GM23338 (cell line): Measurements from ENCODE around the gene FAAH. TPM values are rescaled to one million over a fixed set of nuclear protein-coding genes. Genes with fewer than 3 reads are reported as not detected.

Source experiments
- ATAC-seq: fragments of 200-7000 bp; cut with Tn5 transposase; 3 replicates; pipeline ENCODE4 v1.9.1; 2020
- DNase-seq: peaks from one replicate; pipeline ENCODE4 v3.0.0-alpha.2; 2015; ENCODE audit warnings: low spot score
- H2AFZ ChIP-seq: fragments of 200-600 bp; sonication (generic); 2 replicates; pipeline ENCODE4 v1.8.0; 2016; ENCODE audit warnings: antibody characterized with exemption, mild to moderate bottlenecking, moderate library complexity
- H3F3A ChIP-seq: fragments of 200-600 bp; sonication (generic); replicated peaks from 2 replicates; pipeline ENCODE4 v1.8.0; 2017; ENCODE audit warnings: antibody characterized with exemption, mixed run types, low read depth
- H3K27ac ChIP-seq: fragments of 200-600 bp; sonication (generic); 2 replicates; pipeline ENCODE4 v1.6.1; 2016; ENCODE audit warnings: low read depth
- H3K27me3 ChIP-seq: fragments of 200-600 bp; sonication (generic); 2 replicates; pipeline ENCODE4 v1.8.0; 2016; ENCODE audit warnings: mild to moderate bottlenecking, mixed run types, moderate library complexity; ENCODE audit not compliant: insufficient read depth
- H3K36me3 ChIP-seq: fragments of 200-600 bp; sonication (generic); 2 replicates; pipeline ENCODE4 v1.8.0; 2016; ENCODE audit warnings: mild to moderate bottlenecking; ENCODE audit not compliant: insufficient read depth
- H3K4me1 ChIP-seq: fragments of 200-600 bp; sonication (generic); 2 replicates; pipeline ENCODE4 v1.8.0; 2016; ENCODE audit warnings: mild to moderate bottlenecking, moderate library complexity; ENCODE audit not compliant: insufficient read depth
- H3K4me2 ChIP-seq: fragments of 200-600 bp; sonication (generic); 2 replicates; pipeline ENCODE4 v1.7.1; 2017; ENCODE audit warnings: mixed run types
- H3K4me3 ChIP-seq: fragments of 200-600 bp; sonication (generic); 2 replicates; pipeline ENCODE4 v1.6.1; 2016; ENCODE audit warnings: mixed run types
- H3K79me2 ChIP-seq: fragments of 200-600 bp; sonication (generic); replicated peaks from 2 replicates; pipeline ENCODE4 v1.8.0; 2017; ENCODE audit warnings: mild to moderate bottlenecking; ENCODE audit not compliant: insufficient read depth
- H3K9me2 ChIP-seq: fragments of 200-600 bp; sonication (generic); 2 replicates; pipeline ENCODE4 v1.8.0; 2017; ENCODE audit not compliant: insufficient read depth
- H4K20me1 ChIP-seq: fragments of 200-600 bp; sonication (generic); replicated peaks from 2 replicates; pipeline ENCODE4 v1.8.0; 2017; ENCODE audit warnings: mild to moderate bottlenecking; ENCODE audit not compliant: insufficient read depth
- H3K27ac Mint-ChIP-seq: 2 replicates; pipeline ENCODE4 v1.8.0; 2020; ENCODE audit warnings: inconsistent platforms, mild to moderate bottlenecking, moderate library complexity, mixed read lengths
- H3K27me3 Mint-ChIP-seq: 3 replicates; pipeline ENCODE4 v1.8.0; 2022; ENCODE audit warnings: low read depth, mild to moderate bottlenecking, moderate library complexity, mixed read lengths, inconsistent platforms; ENCODE audit not compliant: insufficient read depth, poor library complexity
- H3K36me3 Mint-ChIP-seq: 3 replicates; pipeline ENCODE4 v1.8.0; 2021; ENCODE audit warnings: low read depth, mild to moderate bottlenecking, inconsistent platforms, moderate library complexity, mixed read lengths
- H3K4me1 Mint-ChIP-seq: 3 replicates; pipeline ENCODE4 v1.8.0; 2020; ENCODE audit warnings: mild to moderate bottlenecking, inconsistent platforms, mixed read lengths
- H3K4me3 Mint-ChIP-seq: 3 replicates; pipeline ENCODE4 v1.8.0; 2021; ENCODE audit warnings: moderate library complexity, mild to moderate bottlenecking, inconsistent platforms, mixed read lengths
- H3K9me3 Mint-ChIP-seq: 3 replicates; pipeline ENCODE4 v1.8.0; 2020; ENCODE audit warnings: moderate library complexity, mild to moderate bottlenecking, inconsistent platforms, mixed read lengths
- CREB1 ChIP-seq: fragments of 250-450 bp; sonication (Bioruptor Pico); IDR thresholded peaks from 2 replicates; pipeline ENCODE4 v1.5.0; 2020; ENCODE audit warnings: low read depth, mild to moderate bottlenecking, moderate library complexity
- CTCF ChIP-seq, 2 experiments: fragments of 200-600 bp in 1 of 2; sonication (generic) in 1 of 2; conservative IDR thresholded peaks; 2 replicates each; pipeline versions ENCODE4 v1.5.1 to v1.6.1; 2016 to 2017; ENCODE audit warnings: antibody characterized with exemption in 2 of 2, low read depth in 2 of 2, mild to moderate bottlenecking in 2 of 2, moderate library complexity in 1 of 2
- EZH2 ChIP-seq: fragments of 200-600 bp; sonication (generic); IDR thresholded peaks from one replicate; pipeline ENCODE4 v1.8.0; 2017; ENCODE audit warnings: antibody characterized with exemption, mild to moderate bottlenecking, low read depth; ENCODE audit not compliant: unreplicated experiment
- EZH2phosphoT487 ChIP-seq: fragments of 200-600 bp; sonication (generic); IDR thresholded peaks from one replicate; pipeline ENCODE4 v1.8.1; 2018; ENCODE audit warnings: antibody characterized with exemption; ENCODE audit not compliant: unreplicated experiment
- JUNB ChIP-seq: IDR thresholded peaks from one replicate; pipeline ENCODE4 v1.6.1; 2016; ENCODE audit warnings: antibody characterized with exemption; ENCODE audit not compliant: unreplicated experiment
- NANOG ChIP-seq: IDR thresholded peaks from 2 replicates; pipeline ENCODE4 v1.6.1; 2016; ENCODE audit warnings: antibody characterized with exemption, borderline replicate concordance
- POLR2AphosphoS5 ChIP-seq: IDR thresholded peaks from 2 replicates; pipeline ENCODE4 v1.6.1; 2016; ENCODE audit warnings: antibody characterized with exemption, low read depth
- STAT1 ChIP-seq: IDR thresholded peaks from one replicate; pipeline ENCODE4 v1.6.1; 2016; ENCODE audit warnings: antibody characterized with exemption; ENCODE audit not compliant: unreplicated experiment
- ZNF114 ChIP-seq: fragments of 250-450 bp; sonication (Bioruptor Pico); IDR thresholded peaks from 2 replicates; pipeline ENCODE4 v1.5.0; 2020; ENCODE audit warnings: mild to moderate bottlenecking, moderate library complexity
- ZNF331 ChIP-seq: fragments of 250-450 bp; sonication (Bioruptor Pico); IDR thresholded peaks from 2 replicates; pipeline ENCODE4 v1.5.0; 2020; ENCODE audit warnings: low read depth, mild to moderate bottlenecking, moderate library complexity
- polyA plus RNA-seq: library from polyadenylated mRNA; unstranded; fragments of >200 nt; fragmentation: Nextera tagmentation; extraction: Ambion mirVana; gene quantifications from 2 replicates; pipeline ENCODE4 v1.2.1, GENCODE V29; 2016
- total RNA-seq: library from RNA; depleted of rRNA; stranded (reverse); fragments of >200 nt; shearing (Covaris generic); gene quantifications from 2 replicates; pipeline ENCODE4 v1.2.3, GENCODE V29; 2014
- TF ChIP-seq, protein P1 (sequence below): IDR thresholded peaks from 2 replicates; pipeline ENCODE4 v1.6.1; 2016; ENCODE audit warnings: antibody characterized with exemption
- TF ChIP-seq, protein P2 (sequence below): fragments of 250-450 bp; sonication (Bioruptor Pico); IDR thresholded peaks from 2 replicates; pipeline ENCODE4 v1.5.0; 2020; ENCODE audit warnings: mild to moderate bottlenecking, moderate library complexity
- TF ChIP-seq, protein P3 (sequence below): IDR thresholded peaks from one replicate; pipeline ENCODE4 v1.6.1; 2018; ENCODE audit warnings: antibody characterized with exemption; ENCODE audit not compliant: unreplicated experiment

The FAAH gene
- total and polyA plus RNA-seq, 2 experiments from 2014 or later: 10.7 to 24.0 TPM

DNA sequence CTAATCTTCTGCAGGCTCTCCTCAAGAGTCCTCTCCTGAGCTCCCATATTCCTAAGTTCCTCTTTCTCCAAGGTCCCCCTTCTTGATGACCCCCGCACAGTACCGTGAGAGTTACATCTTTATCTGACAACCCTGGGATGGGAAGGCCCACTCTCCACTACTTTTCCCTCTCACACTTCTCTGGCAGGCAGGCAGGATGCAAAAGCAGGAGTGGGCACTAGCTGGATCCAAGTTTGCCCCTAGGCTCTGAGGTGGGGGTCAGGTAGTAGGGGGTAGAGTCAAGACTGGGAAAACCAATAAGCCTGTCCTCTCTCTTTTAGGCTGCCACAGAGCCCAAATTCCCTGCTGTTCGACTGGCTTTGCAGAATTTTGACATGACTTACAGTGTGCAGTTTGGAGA lies 49.6 kb upstream of the FAAH start:
- Histone ChIP-seq H3F3A (peaks cover 12% of the 10 kb centered on the region), H3K4me3 (no peak overlapping the region), H2AFZ (no peak overlapping the region), H3K4me2 (no peak overlapping the region), H3K27me3 (no peaks in the 10 kb centered on the region), H3K36me3 (peaks cover 28% of the 10 kb centered on the region), H3K9me2 (no peaks in the 10 kb centered on the region), H4K20me1 (no peaks in the 10 kb centered on the region), H3K27ac (no peak overlapping the region), H3K79me2 (peaks cover 20% of the 10 kb centered on the region), H3K4me1 (peaks cover 7% of the 10 kb centered on the region)
- Mint-ChIP-seq H3K27me3 (peaks cover 13% of the 10 kb centered on the region), H3K9me3 (no peaks in the 10 kb centered on the region), H3K4me3 (no peak overlapping the region), H3K36me3 (peaks cover 64% of the 10 kb centered on the region), H3K4me1 (peaks cover 15% of the 10 kb centered on the region; the same call in 2 of the 3 replicates), H3K27ac (no peak overlapping the region)
- ATAC-seq: no peak
- no peak for TF ChIP-seq EZH2phosphoT487
- no peak for TF ChIP-seq STAT1
- no peak for TF ChIP-seq EZH2
- TF ChIP-seq, protein P1, sequence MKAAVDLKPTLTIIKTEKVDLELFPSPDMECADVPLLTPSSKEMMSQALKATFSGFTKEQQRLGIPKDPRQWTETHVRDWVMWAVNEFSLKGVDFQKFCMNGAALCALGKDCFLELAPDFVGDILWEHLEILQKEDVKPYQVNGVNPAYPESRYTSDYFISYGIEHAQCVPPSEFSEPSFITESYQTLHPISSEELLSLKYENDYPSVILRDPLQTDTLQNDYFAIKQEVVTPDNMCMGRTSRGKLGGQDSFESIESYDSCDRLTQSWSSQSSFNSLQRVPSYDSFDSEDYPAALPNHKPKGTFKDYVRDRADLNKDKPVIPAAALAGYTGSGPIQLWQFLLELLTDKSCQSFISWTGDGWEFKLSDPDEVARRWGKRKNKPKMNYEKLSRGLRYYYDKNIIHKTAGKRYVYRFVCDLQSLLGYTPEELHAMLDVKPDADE: no peak
- TF ChIP-seq, protein P2, sequence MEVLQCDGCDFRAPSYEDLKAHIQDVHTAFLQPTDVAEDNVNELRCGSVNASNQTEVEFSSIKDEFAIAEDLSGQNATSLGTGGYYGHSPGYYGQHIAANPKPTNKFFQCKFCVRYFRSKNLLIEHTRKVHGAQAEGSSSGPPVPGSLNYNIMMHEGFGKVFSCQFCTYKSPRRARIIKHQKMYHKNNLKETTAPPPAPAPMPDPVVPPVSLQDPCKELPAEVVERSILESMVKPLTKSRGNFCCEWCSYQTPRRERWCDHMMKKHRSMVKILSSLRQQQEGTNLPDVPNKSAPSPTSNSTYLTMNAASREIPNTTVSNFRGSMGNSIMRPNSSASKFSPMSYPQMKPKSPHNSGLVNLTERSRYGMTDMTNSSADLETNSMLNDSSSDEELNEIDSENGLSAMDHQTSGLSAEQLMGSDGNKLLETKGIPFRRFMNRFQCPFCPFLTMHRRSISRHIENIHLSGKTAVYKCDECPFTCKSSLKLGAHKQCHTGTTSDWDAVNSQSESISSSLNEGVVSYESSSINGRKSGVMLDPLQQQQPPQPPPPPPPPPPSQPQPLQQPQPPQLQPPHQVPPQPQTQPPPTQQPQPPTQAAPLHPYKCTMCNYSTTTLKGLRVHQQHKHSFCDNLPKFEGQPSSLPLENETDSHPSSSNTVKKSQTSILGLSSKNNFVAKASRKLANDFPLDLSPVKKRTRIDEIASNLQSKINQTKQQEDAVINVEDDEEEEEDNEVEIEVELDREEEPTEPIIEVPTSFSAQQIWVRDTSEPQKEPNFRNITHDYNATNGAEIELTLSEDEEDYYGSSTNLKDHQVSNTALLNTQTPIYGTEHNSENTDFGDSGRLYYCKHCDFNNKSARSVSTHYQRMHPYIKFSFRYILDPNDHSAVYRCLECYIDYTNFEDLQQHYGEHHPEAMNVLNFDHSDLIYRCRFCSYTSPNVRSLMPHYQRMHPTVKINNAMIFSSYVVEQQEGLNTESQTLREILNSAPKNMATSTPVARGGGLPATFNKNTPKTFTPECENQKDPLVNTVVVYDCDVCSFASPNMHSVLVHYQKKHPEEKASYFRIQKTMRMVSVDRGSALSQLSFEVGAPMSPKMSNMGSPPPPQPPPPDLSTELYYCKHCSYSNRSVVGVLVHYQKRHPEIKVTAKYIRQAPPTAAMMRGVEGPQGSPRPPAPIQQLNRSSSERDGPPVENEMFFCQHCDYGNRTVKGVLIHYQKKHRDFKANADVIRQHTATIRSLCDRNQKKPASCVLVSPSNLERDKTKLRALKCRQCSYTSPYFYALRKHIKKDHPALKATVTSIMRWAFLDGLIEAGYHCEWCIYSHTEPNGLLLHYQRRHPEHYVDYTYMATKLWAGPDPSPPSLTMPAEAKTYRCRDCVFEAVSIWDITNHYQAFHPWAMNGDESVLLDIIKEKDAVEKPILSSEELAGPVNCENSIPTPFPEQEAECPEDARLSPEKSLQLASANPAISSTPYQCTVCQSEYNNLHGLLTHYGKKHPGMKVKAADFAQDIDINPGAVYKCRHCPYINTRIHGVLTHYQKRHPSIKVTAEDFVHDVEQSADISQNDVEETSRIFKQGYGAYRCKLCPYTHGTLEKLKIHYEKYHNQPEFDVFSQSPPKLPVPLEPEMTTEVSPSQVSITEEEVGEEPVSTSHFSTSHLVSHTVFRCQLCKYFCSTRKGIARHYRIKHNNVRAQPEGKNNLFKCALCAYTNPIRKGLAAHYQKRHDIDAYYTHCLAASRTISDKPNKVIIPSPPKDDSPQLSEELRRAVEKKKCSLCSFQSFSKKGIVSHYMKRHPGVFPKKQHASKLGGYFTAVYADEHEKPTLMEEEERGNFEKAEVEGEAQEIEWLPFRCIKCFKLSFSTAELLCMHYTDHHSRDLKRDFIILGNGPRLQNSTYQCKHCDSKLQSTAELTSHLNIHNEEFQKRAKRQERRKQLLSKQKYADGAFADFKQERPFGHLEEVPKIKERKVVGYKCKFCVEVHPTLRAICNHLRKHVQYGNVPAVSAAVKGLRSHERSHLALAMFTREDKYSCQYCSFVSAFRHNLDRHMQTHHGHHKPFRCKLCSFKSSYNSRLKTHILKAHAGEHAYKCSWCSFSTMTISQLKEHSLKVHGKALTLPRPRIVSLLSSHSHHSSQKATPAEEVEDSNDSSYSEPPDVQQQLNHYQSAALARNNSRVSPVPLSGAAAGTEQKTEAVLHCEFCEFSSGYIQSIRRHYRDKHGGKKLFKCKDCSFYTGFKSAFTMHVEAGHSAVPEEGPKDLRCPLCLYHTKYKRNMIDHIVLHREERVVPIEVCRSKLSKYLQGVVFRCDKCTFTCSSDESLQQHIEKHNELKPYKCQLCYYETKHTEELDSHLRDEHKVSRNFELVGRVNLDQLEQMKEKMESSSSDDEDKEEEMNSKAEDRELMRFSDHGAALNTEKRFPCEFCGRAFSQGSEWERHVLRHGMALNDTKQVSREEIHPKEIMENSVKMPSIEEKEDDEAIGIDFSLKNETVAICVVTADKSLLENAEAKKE (CRISPR knock-in tag): no peak
- no peak for TF ChIP-seq CTCF (conservative IDR thresholded peaks at IDR 0.05; ENCODE audit: low read depth in 2 of 2)
- no peak for TF ChIP-seq ZNF331
- TF ChIP-seq NANOG: no peak
- TF ChIP-seq, protein P3, sequence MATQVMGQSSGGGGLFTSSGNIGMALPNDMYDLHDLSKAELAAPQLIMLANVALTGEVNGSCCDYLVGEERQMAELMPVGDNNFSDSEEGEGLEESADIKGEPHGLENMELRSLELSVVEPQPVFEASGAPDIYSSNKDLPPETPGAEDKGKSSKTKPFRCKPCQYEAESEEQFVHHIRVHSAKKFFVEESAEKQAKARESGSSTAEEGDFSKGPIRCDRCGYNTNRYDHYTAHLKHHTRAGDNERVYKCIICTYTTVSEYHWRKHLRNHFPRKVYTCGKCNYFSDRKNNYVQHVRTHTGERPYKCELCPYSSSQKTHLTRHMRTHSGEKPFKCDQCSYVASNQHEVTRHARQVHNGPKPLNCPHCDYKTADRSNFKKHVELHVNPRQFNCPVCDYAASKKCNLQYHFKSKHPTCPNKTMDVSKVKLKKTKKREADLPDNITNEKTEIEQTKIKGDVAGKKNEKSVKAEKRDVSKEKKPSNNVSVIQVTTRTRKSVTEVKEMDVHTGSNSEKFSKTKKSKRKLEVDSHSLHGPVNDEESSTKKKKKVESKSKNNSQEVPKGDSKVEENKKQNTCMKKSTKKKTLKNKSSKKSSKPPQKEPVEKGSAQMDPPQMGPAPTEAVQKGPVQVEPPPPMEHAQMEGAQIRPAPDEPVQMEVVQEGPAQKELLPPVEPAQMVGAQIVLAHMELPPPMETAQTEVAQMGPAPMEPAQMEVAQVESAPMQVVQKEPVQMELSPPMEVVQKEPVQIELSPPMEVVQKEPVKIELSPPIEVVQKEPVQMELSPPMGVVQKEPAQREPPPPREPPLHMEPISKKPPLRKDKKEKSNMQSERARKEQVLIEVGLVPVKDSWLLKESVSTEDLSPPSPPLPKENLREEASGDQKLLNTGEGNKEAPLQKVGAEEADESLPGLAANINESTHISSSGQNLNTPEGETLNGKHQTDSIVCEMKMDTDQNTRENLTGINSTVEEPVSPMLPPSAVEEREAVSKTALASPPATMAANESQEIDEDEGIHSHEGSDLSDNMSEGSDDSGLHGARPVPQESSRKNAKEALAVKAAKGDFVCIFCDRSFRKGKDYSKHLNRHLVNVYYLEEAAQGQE: no peak
- no peak for TF ChIP-seq ZNF114 (CRISPR knock-in tag)
- TF ChIP-seq POLR2AphosphoS5: no peak
- no peak for TF ChIP-seq JUNB
- no peak for TF ChIP-seq CREB1
- no peak for DNase-seq
